Measurements from ENCODE around the gene TAF1B. TPM values are rescaled to one million over a fixed set of nuclear protein-coding genes. Genes with fewer than 3 reads are reported as not detected.
A peak's percentile ranks its signal among the peaks of the same experiment; 100 is the strongest.

The TAF1B gene
- total RNA-seq, 1 donor from 2014 or later, result 28.2 TPM

GRCh38 chr2:9797681-9798556 is 45.4 kb upstream of the TAF1B start:
- no peak for DNase-seq (ENCODE audit: low spot score in 2 of 2, unreplicated experiment in 2 of 2)
- Mint-ChIP-seq H3K27me3 (ENCODE audit: low read depth) (peaks cover 2% of the 10 kb centered on the region), H3K4me3 (no peak overlapping the region), H3K4me1 (peaks cover 33% of the 10 kb centered on the region), H3K27ac (peak overlapping the region; percentile 9), H3K9me3 (no peaks in the 10 kb centered on the region), H3K36me3 (no peaks in the 10 kb centered on the region)
- no peak for TF ChIP-seq CTCF (IDR thresholded peaks at IDR 0.05; ENCODE audit: unreplicated experiment)

- TF ChIP-seq CTCF (IDR thresholded peaks at IDR 0.05; ENCODE audit: unreplicated experiment), result no peak
- Mint-ChIP-seq H3K4me1 (peaks cover 33% of the 10 kb centered on the region), H3K27me3 (ENCODE audit: low read depth) (peaks cover 2% of the 10 kb centered on the region), H3K9me3 (no peaks in the 10 kb centered on the region), H3K36me3 (no peaks in the 10 kb centered on the region), H3K4me3 (no peak overlapping the region), H3K27ac (no peak overlapping the region)
- DNase-seq (ENCODE audit: low spot score in 2 of 2, unreplicated experiment in 2 of 2), result no peak
These were observed 44.2 kb upstream of the TAF1B start for GRCh38 chr2:9799011-9799596.

DNA sequence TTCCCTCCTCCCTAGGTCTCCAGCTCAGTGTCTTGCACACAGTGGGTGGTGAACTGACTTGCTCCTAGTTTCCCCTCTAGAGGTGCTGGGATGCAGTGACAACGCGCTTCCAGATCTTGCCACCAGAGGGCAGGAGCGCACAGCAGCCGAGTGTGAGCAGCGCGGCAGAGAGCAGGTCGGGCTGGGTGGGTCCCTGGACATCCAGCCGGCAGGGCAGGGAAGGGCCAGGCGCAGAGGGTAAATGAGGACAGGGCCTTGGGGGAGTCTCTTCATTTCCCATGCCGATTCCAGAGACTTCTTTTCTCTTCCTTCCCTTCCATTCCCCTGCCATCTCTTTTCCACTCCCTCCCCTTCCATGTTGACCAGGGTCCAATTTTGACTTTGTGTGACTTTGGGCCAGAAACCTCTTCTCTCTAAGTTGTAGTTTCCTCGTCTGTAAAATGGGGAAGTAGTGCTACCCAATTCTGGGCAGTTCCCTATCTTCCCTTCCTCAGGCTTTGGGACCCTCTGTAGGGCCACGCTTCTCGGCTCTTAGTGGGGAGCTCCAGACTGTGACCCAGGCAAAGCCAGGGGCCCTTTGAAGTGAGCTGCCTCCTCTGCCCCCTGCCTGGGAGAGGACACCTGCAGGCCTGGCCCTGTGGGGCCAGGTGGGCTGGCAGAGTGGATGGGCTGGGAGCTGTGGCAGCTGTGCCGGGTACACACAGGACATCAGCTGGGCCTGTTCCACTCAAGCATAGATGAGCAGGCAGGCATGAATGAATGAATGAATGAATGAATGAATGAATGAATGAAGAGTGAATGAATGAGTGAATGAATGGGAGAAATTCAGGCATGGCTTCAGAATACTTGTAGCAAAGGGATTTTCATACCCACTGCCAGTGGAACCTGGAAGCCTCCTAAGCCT is 43.3 kb upstream of the TAF1B start:
- Mint-ChIP-seq H3K4me1 (peaks cover 36% of the 10 kb centered on the region), H3K36me3 (no peaks in the 10 kb centered on the region), H3K4me3 (no peak overlapping the region), H3K9me3 (no peaks in the 10 kb centered on the region), H3K27me3 (ENCODE audit: low read depth) (peaks cover 2% of the 10 kb centered on the region), H3K27ac (no peak overlapping the region)
- peak; percentile 63 to 95 for DNase-seq (ENCODE audit: low spot score in 2 of 2, unreplicated experiment in 2 of 2)
- peak; percentile 88 for TF ChIP-seq CTCF (IDR thresholded peaks at IDR 0.05; ENCODE audit: unreplicated experiment)

DNA sequence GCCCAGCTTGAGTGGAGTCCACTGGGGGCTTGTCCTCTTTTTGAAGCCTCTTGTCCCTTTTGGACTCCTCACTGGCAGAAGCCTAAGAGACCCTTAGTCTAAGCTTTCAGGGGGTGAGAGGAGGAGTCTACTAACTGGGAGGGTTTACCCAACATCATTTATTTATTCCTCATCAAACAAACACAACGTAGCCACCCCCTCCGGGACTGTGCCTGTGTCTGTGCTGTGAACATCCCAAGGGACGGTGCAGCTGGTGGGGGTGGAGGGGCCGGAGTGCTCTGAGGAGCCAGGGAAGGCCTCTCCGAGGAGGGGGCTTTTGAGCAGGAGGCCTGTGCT is 42.7 kb upstream of the TAF1B start:
- H3K4me3 Mint-ChIP-seq, result no peak overlapping the region
- H3K4me1 Mint-ChIP-seq, result peaks cover 42% of the 10 kb centered on the region
- no peak for TF ChIP-seq CTCF (IDR thresholded peaks at IDR 0.05; ENCODE audit: unreplicated experiment)
- peaks cover 2% of the 10 kb centered on the region for H3K27me3 Mint-ChIP-seq (ENCODE audit: low read depth)
- DNase-seq (ENCODE audit: low spot score in 2 of 2, unreplicated experiment in 2 of 2), result no peak
- no peaks in the 10 kb centered on the region for H3K36me3 Mint-ChIP-seq
- no peak overlapping the region for H3K27ac Mint-ChIP-seq
- no peaks in the 10 kb centered on the region for H3K9me3 Mint-ChIP-seq

- DNase-seq (ENCODE audit: low spot score in 2 of 2, unreplicated experiment in 2 of 2), result no peak
- H3K36me3 Mint-ChIP-seq, result no peaks in the 10 kb centered on the region
- peaks cover 48% of the 10 kb centered on the region for H3K4me1 Mint-ChIP-seq
- TF ChIP-seq CTCF (IDR thresholded peaks at IDR 0.05; ENCODE audit: unreplicated experiment), result no peak
- H3K9me3 Mint-ChIP-seq, result no peaks in the 10 kb centered on the region
- peak overlapping the region; percentile 66 for H3K27ac Mint-ChIP-seq
- peaks cover 2% of the 10 kb centered on the region for H3K27me3 Mint-ChIP-seq (ENCODE audit: low read depth)
- H3K4me3 Mint-ChIP-seq, result no peak overlapping the region
These were observed 42.1 kb upstream of the TAF1B start for GRCh38 chr2:9800975-9801726.

All from mesothelial cell of epicardium (in vitro differentiated cells).